HepG2 (cell line): ENCODE data around the gene OSBPL3. TPM values are rescaled to one million over a fixed set of nuclear protein-coding genes. Genes with fewer than 3 reads are reported as not detected.

ENCODE experiments used
- ATAC-seq: fragments of 200-7000 bp; cut with Tn5 transposase; 3 replicates; pipeline ENCODE4 v1.9.1; 2020; ENCODE audit warnings: mild to moderate bottlenecking, moderate library complexity
- BruUV-seq: library from RNA; stranded (reverse); fragments of 400-500 nt; replicated peaks from 2 replicates; lab custom pipeline; 2021; lab: Mats Ljungman, UMichigan
- CTCF ChIA-PET: fragments of 300-600 bp; formaldehyde crosslinking; extraction: SDS; loops from one replicate; lab custom pipeline; 2021; ENCODE audit warnings: low total read pairs, inconsistent platforms, low intra/inter-chr PET ratio; lab: Yijun Ruan, JAX
- POLR2A ChIA-PET: fragments of 350-600 bp; sonication (Branson Sonifier 250); formaldehyde crosslinking; loops from one replicate; lab custom pipeline; 2020; ENCODE audit warnings: antibody characterized with exemption, inconsistent platforms; lab: Yijun Ruan, JAX
- DNase-seq: peaks from one replicate; pipeline ENCODE4 v3.0.0-alpha.2; 2015; ENCODE audit warnings: low spot score
- FAIRE-seq: peaks from 3 replicates; lab custom pipeline; 2011; peaks lifted over from hg19 to GRCh38; lab: Jason Lieb, UNC
- H2AFZ ChIP-seq: one replicate; pipeline ENCODE4 v1.6.1; 2011; ENCODE audit warnings: low read length, inconsistent platforms
- H3K27ac ChIP-seq: fragments of 300-600 bp; 3 replicates; pipeline ENCODE4 v1.8.0; 2011; ENCODE audit warnings: mixed run types, mild to moderate bottlenecking, mixed read lengths, low read length, inconsistent platforms; ENCODE audit not compliant: insufficient read depth; ENCODE audit errors: extremely low read length
- H3K27me3 ChIP-seq, 2 experiments: fragments of 200-600 bp in 1 of 2; 2 replicates in 1 of 2; 3 replicates in 1 of 2; pipeline versions ENCODE4 v1.6.0 to v1.8.0; 2011; ENCODE audit warnings: low read length in 2 of 2, mild to moderate bottlenecking in 2 of 2, moderate library complexity in 2 of 2, inconsistent platforms in 1 of 2; ENCODE audit not compliant: insufficient read depth in 2 of 2, control insufficient read depth in 1 of 2
- H3K36me3 ChIP-seq, 2 experiments: fragments of 200-600 bp in 1 of 2; replicated peaks in 1 of 2; 2 replicates in 1 of 2; 3 replicates in 1 of 2; pipeline versions ENCODE4 v1.5.1 to v1.8.0; 2011; ENCODE audit warnings: low read length in 2 of 2, inconsistent platforms in 1 of 2; ENCODE audit not compliant: insufficient read depth in 2 of 2, control insufficient read depth in 1 of 2
- H3K4me1 ChIP-seq: 2 replicates; pipeline ENCODE4 v1.5.1; 2012; ENCODE audit warnings: low read length, inconsistent platforms; ENCODE audit not compliant: insufficient read depth
- H3K4me2 ChIP-seq: 2 replicates; pipeline ENCODE4 v1.6.0; 2011; ENCODE audit warnings: low read depth, low read length, inconsistent platforms
- H3K4me3 ChIP-seq, 3 experiments: fragments of 200-600 bp in 1 of 3; sonication (generic), shearing (Covaris generic) in 1 of 3; replicated peaks in 1 of 3; 2 replicates each; pipeline ENCODE4 v1.5.1; 2011 to 2016; ENCODE audit warnings: low read length in 3 of 3, inconsistent platforms in 2 of 3, low read depth in 2 of 3, mild to moderate bottlenecking in 2 of 3, control low read depth in 1 of 3, mixed read lengths in 1 of 3; ENCODE audit not compliant: insufficient read depth in 1 of 3
- H3K79me2 ChIP-seq: one replicate; pipeline ENCODE4 v1.6.1; 2011; ENCODE audit warnings: low read length, inconsistent platforms; ENCODE audit not compliant: insufficient read depth
- H3K9ac ChIP-seq: 2 replicates; pipeline ENCODE4 v1.6.0; 2011; ENCODE audit warnings: mild to moderate bottlenecking, low read depth, low read length, inconsistent platforms; ENCODE audit not compliant: insufficient read depth
- H3K9me3 ChIP-seq: 2 replicates; pipeline ENCODE4 v1.5.1; 2012; ENCODE audit warnings: mild to moderate bottlenecking, low read length
- H4K20me1 ChIP-seq: 2 replicates; pipeline ENCODE4 v1.6.0; 2011; ENCODE audit warnings: inconsistent platforms, mild to moderate bottlenecking, low read length, moderate library complexity; ENCODE audit not compliant: insufficient read depth
- GPN1 ChIP-seq: sonication (generic); formaldehyde crosslinking; IDR thresholded peaks from 2 replicates; pipeline ENCODE4 v1.5.1; 2020; ENCODE audit warnings: missing genetic modification reagents, borderline replicate concordance
- HMG20A ChIP-seq: IDR thresholded peaks from 2 replicates; pipeline ENCODE4 v1.6.1; 2016; ENCODE audit warnings: borderline replicate concordance
- JUN ChIP-seq: sonication (generic); formaldehyde crosslinking; IDR thresholded peaks from 2 replicates; pipeline ENCODE4 v1.4.0; 2020; ENCODE audit warnings: mild to moderate bottlenecking, missing genetic modification reagents
- SMARCC2 ChIP-seq: fragments of 450-650 bp; IDR thresholded peaks from 2 replicates; pipeline ENCODE4 v1.6.1; 2017; ENCODE audit warnings: antibody characterized with exemption, mild to moderate bottlenecking
- ZNF883 ChIP-seq: sonication (generic); formaldehyde crosslinking; IDR thresholded peaks from 2 replicates; pipeline ENCODE4 v1.5.1; 2020; ENCODE audit warnings: mild to moderate bottlenecking, missing genetic modification reagents; ENCODE audit errors: not compliant biosample characterization
- WGBS: methylation state at CpG from one replicate; pipeline ENCODE4 v1.1.6; 2017; ENCODE audit warnings: low lambda C conversion rate; 5-methylcytosine and 5-hydroxymethylcytosine counted together
- in situ Hi-C: cut with HindIII; loops from 2 replicates; pipeline ENCODE4 v1.10.0; 2017; ENCODE audit warnings: low pct_unique_long_range_greater_than_20kb; ENCODE audit not compliant: extremely low pct_ligation_motif_present
- intact Hi-C: fragments of 100-400 bp; cut with micrococcal nuclease; formaldehyde crosslinking; loops from one replicate; pipeline ENCODE4 v1.10.0; 2022; ENCODE audit not compliant: unreplicated experiment
- polyA plus RNA-seq, 8 experiments: library from polyadenylated mRNA; depleted of rRNA in 3 of 8; stranded (reverse) in 7 of 8; unstranded in 1 of 8; fragments of >200 nt; fragmentation: Illumina TruSeq in 4 of 8; extraction: Trizol in 4 of 8; gene quantifications; 2 replicates each; pipeline versions ENCODE4 v1.2.1 to v1.2.3, GENCODE V29; 2011 to 2016; ENCODE audit warnings: low read depth in 4 of 8, missing spikeins in 1 of 8, mixed read lengths in 1 of 8; ENCODE audit not compliant: insufficient read depth in 1 of 8
- total RNA-seq, 5 experiments: library from RNA; depleted of rRNA; stranded (reverse); fragments of >200 nt; fragmentation: Illumina TruSeq; extraction: Trizol; gene quantifications; 2 replicates each; pipeline ENCODE4 v1.2.3, GENCODE V29; 2016; ENCODE audit warnings: low read depth in 1 of 5
- TF ChIP-seq, protein P1 (sequence below): sonication (generic); formaldehyde crosslinking; IDR thresholded peaks from 2 replicates; pipeline ENCODE4 v1.4.0; 2020; ENCODE audit warnings: missing genetic modification reagents

Gene OSBPL3
- total and polyA plus RNA-seq, 2 of the 13 experiments (the other 11 are each of a cell fraction or from before 2014, with no cell fraction given), result 8.8 to 28.9 TPM

DNA sequence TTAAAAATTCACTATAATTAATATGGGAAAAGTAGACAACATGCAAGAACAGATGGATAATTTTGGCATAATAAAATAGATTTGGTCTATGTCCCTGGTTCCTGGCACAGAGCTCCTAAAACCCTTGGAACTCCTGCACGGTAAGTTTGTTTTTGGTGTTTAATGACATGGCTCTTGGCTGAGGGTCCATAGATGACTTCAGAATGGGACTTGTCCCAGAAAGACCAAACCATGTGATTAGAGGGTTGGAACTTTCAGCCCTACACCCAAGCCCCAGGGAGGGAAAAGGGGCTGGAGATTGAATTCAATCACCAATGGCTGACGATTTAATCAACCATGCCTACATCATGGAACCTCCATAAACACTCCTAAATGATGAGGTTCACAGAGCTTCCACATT lies 210.1 kb downstream of the OSBPL3 start:
- no peak for FAIRE-seq
- Histone ChIP-seq H3K27me3 (no peaks in the 10 kb centered on the region), H3K36me3 (no peaks in the 10 kb centered on the region), H3K9ac (no peak overlapping the region), H3K4me1 (no peaks in the 10 kb centered on the region; the same call in 1 of the 2 replicates), H2AFZ (no peak overlapping the region), H3K27ac (no peak overlapping the region), H3K4me3 (no peak overlapping the region), H3K9me3 (no peaks in the 10 kb centered on the region), H3K4me2 (no peak overlapping the region), H3K79me2 (no peaks in the 10 kb centered on the region), H4K20me1 (no peaks in the 10 kb centered on the region)
- ChIA-PET CTCF (no interaction called here), POLR2A (no interaction called here)
- intact Hi-C loops, result no loop called here
- 52% methylated on average over 2 of the region's 2 CpGs for WGBS
- BruUV-seq, result no TSS peak
- TF ChIP-seq HMG20A (CRISPR knock-in tag), result no peak
- TF ChIP-seq, protein P1, sequence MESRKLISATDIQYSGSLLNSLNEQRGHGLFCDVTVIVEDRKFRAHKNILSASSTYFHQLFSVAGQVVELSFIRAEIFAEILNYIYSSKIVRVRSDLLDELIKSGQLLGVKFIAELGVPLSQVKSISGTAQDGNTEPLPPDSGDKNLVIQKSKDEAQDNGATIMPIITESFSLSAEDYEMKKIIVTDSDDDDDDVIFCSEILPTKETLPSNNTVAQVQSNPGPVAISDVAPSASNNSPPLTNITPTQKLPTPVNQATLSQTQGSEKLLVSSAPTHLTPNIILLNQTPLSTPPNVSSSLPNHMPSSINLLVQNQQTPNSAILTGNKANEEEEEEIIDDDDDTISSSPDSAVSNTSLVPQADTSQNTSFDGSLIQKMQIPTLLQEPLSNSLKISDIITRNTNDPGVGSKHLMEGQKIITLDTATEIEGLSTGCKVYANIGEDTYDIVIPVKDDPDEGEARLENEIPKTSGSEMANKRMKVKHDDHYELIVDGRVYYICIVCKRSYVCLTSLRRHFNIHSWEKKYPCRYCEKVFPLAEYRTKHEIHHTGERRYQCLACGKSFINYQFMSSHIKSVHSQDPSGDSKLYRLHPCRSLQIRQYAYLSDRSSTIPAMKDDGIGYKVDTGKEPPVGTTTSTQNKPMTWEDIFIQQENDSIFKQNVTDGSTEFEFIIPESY (CRISPR knock-in tag), result no peak
- TF ChIP-seq SMARCC2, result no peak
- TF ChIP-seq JUN (CRISPR knock-in tag), result no peak
- TF ChIP-seq GPN1 (CRISPR knock-in tag), result no peak
- no peak for TF ChIP-seq ZNF883
- no peak for DNase-seq
- ATAC-seq, result no peak
- in situ Hi-C loops, result no loop called here
